ENCODE data around the gene TSPAN2.
"Not testable (repeated sequence)": the region's sequence is repeated elsewhere in the genome, so short reads cannot be mapped to it uniquely, and the experiment has no call there.

GRCh38 chr1:115019549-115019948 is 69.8 kb downstream of the TSPAN2 start:
- not testable (repeated sequence) for TF ChIP-seq CTCF (IDR thresholded peaks at IDR 0.05; ENCODE audit: insufficient read depth, low read length, poor library complexity, severe bottlenecking); EZH2phosphoT487 (conservative IDR thresholded peaks at IDR 0.05; ENCODE audit: low read length)

Measured in SU-DHL-6 (cell line).